Mesenteric fat pad (tissue), 1 donor: ENCODE measurements around the gene HEXIM1. TPM values are rescaled to one million over a fixed set of nuclear protein-coding genes. Genes with fewer than 3 reads are reported as not detected.
A peak's percentile ranks its signal among the peaks of the same experiment; 100 is the strongest.

Source experiments
- DNase-seq: peaks from one replicate; pipeline ENCODE4 v3.0.0-alpha.2; 2020; ENCODE audit warnings: low spot score
- total RNA-seq: library from RNA; stranded (reverse); fragmentation: NEBNext Ultra II Directional; extraction: Animal tissue kit (Norgen Biotek cat#: 25700); gene quantifications from one replicate; pipeline ENCODE4 v1.2.1, GENCODE V29; 2021
- donor health status: DM: yes; HTN: yes; CAD: no.

HEXIM1 gene
- total RNA-seq, 1 donor from 2014 or later, result 42.1 TPM

DNA sequence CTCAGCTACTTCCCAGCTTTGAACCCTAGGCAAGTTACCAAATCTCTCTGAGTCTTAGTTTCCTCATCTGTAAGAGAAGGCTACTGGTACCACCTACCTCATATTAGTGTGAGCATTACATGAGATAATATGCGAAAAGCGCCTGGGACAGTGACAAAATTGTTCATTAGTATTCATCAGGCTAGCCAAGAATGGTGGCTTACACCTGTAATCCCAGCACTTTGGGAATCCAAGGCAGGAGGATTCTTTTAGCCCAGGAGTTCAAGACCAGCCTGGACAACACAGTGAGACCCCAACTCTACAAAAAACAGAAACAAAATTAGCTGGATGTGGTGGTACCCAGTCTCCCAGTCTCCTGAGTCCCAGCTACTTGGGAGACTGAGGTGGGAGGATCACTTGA, 19.3 kb upstream of the HEXIM1 start:
- no peak for DNase-seq

DNA sequence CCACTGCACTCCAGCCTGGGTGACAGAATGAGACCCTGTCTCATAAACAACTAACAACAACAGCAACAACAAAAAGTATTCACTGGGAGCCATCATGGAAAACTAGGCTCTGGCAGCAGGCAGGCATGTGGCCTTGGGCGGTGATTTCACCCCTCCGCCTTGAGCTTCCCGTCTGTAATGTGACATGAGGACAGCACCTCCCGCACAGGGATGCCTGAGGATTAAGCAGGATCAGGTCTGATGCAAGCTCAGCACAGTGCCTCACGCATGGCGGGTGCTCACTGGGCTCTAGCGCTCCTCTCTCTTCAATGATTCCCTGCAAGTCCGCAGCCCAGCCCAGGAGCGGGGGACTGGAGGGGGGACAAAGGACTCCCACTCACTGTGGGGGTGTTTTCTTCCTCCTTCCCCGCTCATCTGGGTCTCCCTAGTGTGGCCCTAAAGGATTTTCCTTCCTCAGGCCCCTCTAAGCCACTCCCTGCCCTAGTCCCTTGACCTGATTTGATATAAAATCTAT, 18.8 kb upstream of the HEXIM1 start:
- no peak for DNase-seq

DNA sequence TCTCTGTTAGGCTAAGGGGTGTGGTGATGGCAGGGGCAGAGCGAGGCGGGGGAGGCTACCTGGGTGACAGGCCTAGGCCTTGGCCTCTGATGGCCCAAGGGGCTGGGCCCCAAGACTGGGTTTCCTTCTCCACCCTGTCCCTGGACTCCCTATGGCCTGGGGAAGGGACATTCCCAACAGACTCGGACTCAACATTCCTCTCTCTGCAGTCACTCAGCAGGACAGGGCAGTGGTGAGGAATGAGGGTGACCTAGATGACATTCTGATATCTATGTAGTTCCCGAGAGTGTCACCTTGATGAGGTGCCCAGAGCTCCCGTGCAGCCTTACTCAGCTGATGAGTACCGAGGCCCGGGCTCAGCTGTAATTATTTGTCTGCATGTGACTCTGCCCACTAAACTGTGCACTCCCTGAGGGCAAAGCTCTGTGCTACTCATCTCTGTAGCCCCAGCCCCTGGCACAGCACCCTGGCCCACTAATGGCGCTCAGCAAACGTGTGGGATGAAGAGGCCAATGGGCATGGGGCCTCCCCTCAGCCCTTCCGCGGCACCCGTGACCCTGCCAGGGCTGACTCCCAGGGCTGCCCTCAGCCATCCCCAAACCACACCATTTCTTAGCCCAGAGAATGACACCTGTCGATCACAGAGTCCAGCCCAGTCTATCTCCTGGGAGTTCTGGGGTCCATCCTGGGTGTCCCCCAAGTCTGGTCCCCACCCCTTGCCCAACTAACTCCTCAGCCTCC, 18.2 kb upstream of the HEXIM1 start:
- DNase-seq, result no peak

DNA sequence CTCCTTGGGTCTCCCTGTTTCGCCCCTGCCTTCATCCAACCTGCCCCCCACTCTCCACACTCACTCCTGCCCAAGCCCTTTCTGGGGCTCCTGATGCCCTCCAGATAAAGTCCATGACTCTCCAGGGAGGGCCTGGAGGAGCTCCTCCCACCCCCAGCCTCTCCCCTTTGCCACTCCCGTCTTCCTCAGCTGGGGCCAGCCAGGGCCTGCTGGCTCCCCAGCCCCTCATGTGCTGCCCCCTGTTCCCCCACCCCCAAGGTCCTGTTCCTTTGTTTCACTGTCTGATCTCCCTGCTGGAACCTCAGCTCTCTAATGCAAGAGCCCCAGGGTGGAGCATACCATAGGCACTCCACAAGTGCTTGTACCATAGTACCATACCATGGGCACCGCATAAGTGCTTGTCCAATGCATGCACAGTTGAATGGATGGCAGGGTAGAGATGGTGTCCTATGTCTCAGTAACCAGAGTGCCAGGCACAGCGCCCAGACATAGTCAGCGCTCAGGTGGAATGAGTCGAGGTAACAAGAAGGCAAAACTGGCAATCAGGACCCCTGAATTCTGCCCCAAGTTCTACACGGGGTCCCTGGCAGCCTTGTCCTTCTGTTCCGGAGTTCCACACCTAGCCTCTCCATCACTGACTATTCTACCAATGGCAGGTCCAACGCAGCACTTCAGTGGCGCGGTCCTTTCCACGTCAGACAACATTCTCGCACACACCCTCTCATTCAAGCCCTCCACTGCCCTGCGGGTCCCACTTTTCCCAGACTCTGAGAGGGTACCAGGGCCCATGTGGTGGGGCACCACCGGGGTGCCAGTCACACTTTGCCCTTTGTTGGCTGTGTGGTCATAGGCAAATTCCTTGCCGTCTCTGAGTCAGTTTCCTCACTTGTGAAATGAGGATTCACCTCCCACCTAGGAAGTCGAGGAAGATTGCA, 17.3 kb upstream of the HEXIM1 start:
- no peak for DNase-seq

DNA sequence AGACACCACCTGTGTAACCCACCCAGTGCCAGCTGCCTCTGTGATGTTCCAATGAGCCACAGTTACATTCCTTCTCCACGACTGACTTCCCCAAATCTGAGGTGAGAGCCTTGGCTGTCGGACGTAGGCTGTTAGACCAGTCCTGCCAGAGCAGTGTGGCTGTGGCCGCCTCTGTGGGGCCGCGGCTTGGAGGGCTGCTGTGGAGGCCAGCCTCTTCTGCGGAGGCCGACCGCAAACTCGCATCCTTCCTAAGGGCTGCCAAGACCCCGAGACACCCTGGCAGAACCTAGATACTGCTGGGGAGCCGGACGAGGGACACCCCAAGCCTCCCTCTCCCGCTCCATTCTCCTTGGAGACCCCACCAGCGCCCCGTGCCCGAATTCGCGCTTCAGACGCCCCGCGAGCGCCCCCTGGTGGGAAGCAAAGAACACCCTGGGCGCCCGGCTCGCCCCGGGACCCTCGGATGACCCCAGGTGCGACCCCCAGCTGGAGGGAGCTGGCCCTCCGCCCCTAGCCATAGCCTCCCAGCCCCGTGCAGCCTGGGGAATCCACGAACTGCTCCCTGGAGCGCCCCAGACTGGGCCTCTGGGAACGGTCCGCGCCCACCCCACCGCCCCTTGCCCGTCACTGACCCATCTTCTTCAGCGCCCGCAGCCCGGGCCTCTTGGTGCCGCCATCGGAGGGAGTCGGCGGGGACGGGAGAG, 16.5 kb upstream of the HEXIM1 start:
- DNase-seq, result no peak

DNA sequence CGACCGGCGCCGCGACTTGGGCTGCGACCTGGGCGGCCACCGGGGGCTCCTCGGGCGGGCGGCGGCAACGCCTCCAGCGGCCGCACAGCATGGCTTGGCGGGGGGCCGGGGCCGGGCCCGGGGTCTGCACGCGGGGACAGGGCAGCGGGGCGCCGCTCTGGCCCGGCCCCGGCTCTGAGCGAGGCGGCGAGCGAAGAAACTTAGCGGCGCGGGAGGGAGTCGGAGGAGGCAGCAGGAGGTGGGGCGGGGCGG, 16.0 kb upstream of the HEXIM1 start, which contains the start of gene PLCD3:
Gene PLCD3 (minus strand): TSS at position 196 of the 252 bp plus-strand sequence. CDS start 105 bp downstream, at position 91.
- no peak for DNase-seq

DNA sequence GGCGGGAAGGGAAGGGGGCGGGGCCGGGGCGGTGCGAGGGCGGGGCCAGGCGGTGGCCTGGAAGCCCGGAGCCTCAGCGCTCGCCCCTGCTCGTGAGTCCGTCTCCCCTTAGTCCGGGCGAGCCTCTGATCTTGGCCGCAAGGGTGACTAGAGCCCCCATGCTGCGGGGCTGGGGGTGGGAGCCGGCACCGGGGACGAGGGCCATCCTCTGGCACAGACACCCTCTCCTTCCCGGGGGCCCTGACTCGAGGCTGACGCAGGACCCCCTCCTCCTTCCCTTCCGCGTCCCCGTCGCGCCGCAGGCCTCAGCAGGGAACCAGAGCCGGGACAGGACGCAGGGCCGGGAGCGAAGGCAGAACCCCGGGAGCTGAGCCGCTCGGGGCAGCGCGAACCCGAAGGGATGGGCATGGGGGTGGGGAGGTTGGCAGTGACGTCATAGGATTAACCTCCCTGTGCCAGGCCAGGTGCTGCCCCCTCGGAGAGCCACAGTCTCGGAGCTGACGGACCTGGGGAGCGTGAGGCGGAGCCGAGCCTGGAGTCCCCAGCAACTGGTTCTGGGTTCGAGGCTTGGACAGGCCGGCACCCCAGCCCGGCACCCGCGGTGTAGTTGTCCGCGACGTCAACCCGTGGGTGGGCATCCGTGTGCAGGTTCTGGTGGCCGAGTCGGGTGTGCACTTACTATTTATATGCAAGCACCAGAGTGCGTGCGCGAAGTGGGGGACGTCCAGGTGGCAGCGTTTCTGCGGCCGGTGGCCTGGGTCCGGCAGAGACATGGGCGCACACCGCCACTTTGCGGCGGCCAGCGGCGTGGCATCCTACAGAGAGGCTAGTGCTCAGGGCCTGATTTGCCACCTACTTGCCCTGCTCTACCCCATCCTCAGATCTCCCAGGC, 15.5 kb upstream of the HEXIM1 start:
- DNase-seq, result peak; percentile 97

DNA sequence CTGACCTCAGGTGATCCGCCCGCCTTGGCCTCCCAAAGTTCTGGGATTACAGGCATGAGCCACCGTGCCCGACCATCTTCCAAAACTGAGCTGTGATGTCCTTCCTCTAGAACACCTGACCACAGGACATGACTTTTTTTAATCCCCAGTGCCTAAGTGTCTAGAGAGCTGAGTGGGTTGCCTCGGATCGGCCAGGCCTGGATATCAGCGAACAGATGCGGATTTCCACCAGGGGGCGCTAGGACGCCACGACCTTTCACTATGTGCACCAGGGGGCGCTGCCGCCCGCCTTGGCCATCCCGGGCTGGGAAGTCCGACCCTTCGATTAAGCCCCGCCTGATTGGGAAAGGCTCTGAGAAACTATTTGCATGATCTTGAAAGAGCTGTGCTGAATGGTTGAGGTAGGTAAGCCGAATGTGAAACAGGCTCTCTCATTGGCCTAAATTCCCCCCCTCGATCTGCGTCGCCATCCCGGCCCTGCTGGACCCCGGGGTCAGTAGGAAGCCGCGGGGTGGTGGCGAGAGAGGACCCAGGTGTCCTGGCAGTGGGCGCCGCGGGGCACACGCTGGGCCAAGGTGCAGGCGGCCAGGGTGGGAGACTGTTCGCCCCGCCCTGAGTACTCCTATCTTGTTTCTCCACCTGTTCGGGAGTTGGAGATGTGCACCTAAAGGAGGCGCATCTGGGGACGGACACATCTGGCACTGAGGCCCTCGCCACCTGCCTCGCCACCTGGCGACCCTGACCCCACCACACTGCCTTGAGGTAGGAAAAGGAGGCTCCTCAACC, 12.9 kb upstream of the HEXIM1 start, which contains the start of gene ACBD4:
Gene ACBD4 (plus strand): TSS at position 496 of the 786 bp plus-strand sequence. CDS start 458 bp downstream, outside the sequence.
- peak; percentile 99 for DNase-seq

DNA sequence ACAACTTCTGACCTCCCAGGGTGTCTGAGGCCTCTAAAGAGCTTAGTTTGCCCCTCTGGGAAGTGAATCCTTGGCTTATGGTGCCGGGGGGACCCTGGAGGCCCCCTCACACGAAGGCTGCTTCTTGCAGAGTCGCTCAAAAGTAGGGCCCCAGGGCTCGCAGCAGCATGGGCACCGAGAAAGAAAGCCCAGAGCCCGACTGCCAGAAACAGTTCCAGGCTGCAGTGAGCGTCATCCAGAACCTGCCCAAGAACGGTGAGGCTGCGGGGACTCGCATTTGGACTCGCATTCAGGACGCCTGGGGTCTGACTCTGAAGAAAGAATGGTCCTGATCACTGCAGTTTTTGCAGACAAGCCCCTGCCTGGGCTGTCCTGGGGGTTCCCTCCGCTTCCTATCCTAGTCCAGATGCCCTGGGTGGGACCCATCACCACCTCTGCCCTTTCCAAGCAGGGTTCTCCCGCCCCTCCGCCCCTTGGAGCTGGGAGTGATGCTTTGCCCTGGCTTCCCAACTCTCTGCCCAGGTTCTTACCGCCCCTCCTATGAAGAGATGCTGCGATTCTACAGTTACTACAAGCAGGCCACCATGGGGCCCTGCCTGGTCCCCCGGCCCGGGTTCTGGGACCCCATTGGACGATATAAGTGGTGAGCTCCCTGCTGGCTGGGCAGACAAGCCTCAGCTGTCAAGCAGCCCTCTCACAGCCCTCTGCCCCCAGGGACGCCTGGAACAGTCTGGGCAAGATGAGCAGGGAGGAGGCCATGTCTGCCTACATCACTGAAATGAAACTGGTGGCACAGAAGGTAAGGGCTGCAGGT, 12.1 kb upstream of the HEXIM1 start:
- no peak for DNase-seq

DNA sequence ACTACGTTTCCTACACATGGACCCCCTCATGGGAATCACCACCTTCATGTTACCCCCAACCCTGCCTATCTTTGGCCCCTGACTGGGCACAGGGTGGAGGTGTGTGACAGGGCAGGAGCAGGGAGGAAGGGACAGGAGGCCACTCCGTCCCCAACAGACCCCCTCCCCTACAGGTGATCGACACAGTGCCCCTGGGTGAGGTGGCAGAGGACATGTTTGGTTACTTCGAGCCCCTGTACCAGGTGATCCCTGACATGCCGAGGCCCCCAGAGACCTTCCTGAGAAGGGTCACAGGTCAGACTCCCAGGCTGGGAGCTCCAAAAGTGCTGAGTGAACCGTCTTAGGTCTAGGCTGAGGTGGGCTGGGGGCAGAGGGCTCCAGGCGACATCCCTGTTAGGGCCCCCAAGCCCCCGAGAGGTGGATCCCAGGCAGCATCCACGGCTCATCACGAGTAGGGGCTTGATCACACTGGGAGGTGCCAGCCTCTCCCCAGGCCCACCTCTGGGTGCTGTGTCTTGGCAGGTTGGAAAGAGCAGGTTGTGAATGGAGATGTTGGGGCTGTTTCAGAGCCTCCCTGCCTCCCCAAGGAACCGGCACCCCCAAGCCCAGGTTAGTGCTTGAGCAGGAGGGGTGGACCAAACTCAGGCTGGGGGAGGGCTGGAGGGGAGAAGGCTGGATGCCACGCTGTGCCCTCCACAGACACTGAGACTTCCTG, 11.3 kb upstream of the HEXIM1 start:
- no peak for DNase-seq

DNA sequence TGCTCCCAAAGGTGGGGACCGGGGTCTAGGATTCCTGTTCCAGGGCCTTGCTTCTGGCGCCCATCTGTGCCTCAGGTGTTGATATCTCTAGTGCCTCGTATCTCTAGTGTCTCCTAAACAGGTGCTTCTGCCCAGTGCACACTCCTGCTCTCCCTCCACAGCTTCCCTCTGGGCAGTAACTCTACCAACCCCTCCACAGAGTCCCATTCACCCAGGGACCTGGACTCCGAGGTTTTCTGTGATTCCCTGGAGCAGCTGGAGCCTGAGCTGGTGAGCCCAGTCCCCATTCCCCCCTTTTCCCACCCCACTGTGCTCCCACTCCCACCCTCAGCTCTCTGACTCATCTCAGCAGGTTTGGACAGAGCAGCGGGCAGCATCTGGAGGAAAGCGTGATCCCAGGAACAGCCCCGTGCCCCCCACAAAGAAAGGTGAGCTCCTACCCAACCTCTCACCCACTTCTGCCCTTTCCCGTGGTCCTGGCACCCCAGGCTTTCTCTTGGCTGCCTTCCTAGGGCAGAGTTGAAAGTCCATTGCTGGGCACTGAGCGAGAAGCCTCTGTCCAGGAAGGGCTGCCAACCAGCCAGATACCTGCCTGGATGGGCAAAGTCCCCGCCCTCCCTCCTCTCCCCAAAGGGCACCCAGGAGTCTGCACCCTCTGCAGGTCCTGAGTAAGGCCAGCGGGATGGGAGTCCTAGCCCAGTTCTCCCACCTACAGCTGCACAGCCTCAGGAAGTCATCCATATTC, 10.5 kb upstream of the HEXIM1 start:
- no peak for DNase-seq

DNA sequence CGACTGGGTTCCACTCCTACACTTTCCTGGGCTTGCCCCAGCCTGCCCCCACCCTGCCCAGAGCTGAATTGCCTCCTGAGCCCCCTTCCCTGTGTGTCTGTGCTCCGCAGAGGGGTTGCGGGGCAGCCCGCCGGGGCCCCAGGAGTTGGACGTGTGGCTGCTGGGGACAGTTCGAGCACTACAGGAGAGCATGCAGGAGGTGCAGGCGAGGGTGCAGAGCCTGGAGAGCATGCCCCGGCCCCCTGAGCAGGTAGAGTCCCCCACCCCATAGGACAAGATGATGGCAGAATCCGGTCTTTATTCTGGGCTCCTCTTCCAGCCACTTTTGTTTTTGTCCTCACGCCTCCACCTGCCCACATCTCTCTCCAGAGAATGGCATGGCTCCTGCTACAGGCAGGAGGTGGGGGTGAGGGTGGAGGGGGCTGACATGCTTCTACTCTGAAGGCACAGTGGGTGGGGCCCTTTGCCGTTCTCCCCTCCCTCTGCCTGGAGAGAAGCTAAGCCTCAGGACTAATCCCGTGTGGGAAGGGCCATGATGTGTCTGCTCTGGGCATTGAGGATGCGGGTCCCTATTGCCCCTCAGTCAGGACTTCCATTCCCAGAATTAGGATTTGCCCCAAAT, 9.3 kb upstream of the HEXIM1 start:
- DNase-seq, result no peak

DNA sequence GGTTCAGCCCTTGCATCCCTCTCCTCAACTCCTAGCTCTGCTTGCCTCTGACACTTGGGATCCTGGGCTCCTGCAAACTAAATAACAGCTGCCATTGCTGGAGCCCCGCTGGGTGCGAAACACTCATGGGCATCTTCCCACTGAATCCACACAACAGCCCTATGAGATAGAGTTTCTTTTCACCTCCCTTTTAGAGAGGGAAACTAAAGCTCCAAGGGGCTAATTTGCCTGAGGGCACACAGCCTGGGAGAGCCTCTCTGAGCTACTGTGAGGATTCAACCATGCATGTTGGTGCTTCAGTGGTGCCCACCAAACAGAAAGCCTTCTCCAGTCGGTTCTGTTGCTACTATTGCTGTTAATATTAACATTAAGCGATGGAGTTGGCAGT, 8.7 kb upstream of the HEXIM1 start:
- no peak for DNase-seq

DNA sequence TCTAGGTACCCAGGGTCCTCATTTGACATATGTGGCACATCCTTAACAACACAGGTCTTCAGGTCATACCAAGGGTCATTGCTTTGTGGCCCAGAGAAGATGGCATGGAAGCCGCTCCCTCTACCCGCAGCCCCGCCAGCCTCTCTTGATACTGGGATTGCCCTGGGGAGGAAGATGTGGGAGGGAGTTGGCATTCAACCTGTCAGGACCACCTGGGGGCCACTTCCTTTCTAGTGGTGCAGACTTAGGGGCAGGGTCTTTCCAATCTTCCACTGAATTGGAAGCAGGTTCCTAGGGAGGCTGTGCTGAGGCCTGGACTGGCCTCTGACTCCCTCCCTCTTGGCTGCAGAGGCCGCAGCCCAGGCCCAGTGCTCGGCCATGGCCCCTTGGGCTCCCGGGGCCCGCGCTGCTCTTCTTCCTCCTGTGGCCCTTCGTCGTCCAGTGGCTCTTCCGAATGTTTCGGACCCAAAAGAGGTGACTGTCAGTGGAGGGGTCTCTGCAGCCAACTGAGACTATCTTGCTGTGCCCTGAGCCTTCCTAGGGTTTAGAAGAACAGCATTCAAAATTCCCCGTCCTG, 5.1 kb upstream of the HEXIM1 start:
- no peak for DNase-seq

DNA sequence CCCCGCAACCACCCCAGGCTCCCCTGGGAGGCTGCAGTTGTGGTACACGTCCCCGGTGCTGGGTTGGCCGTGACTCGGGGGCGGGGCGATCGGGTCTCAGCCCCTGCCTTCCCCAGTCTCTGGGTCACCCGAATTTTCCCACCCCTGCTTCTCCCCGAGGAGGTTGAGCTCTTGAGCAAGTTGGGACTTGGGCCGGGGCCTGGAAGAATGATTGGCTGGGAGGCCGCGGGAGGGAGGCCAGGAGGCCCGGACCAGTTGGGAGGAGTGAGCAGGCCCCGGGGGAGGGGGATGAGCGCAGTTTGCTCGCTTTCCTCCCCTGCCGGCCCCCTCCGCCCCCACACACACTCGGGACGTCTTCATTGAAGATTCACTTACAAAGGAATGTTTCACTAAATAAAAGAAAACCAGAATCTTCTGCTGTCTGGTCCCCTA, 4.5 kb upstream of the HEXIM1 start:
- DNase-seq, result no peak

DNA sequence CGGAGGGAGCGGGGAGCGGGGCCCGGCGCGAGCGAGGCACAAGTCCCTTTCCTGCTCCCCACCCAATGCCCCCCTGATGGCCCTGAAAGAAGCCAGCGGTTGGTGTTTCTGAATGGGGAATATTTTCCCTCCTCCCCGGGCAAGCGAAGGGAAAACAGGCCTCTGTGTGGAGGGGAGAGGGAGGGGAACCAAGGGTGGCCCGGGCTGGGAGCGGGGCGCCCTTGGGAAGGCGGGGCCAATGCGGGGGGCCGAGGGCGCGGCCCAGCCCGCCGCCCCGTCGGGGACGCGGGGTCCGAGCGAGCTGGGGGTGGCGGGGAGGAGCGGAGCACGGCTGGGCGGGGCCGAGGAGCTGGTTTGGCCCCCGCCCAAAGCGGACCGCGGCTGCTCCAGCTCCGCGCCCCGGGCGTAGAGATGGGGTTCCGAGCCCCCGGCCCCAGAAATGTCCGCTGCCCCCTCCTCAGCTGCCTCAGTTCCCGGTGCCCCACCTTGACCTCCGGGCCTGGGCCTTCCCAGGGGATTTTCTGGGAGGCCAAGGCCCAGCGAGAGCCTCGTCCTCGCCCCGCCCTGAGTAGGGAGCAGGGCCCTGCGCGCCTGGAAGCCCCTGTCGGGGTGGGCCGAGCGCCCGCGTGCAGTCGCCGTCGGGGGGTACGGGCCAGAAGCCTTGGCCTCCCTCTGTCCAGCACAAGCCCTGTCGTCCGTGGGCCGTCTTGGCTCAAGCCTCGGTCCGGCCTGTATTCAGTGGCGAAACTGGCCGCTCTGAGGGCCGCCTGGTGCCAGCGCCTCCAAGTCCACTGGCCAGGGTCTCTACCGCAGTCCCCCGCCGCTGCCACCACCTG, 3.9 kb upstream of the HEXIM1 start:
- no peak for DNase-seq
